ENCODE data around the gene TRPM6.

GRCh38 chr9:74771262-74771585 lies 116.5 kb downstream of the TRPM6 start:
- TF ChIP-seq CTCF (conservative IDR thresholded peaks at IDR 0.05; ENCODE audit: low read depth, low read length): 0 out of 2 replicates have a peak, but pooled peaks have one; percentile 29
- no peak for TF ChIP-seq EZH2 (IDR thresholded peaks at IDR 0.05; ENCODE audit: low read length, unreplicated experiment)
- no peak for TF ChIP-seq EZH2phosphoT487 (IDR thresholded peaks at IDR 0.05; ENCODE audit: borderline replicate concordance, low read length)

Data from PC-3 (cell line).